Measurements from ENCODE around the gene CEMIP2. TPM values are rescaled to one million over a fixed set of nuclear protein-coding genes. Genes with fewer than 3 reads are reported as not detected.
"Not testable (repeated sequence)": the region's sequence is repeated elsewhere in the genome, so short reads cannot be mapped to it uniquely, and the experiment has no call there.

Gene CEMIP2
- total and polyA plus RNA-seq, 4 donors = 24.6 to 64.9 (median 48.6) TPM

- WGBS (ENCODE audit: insufficient coverage) = 88% methylated on average over 5 of the region's 6 CpGs
- DNase-seq (ENCODE audit: low read depth in 4 of 6, low spot score in 6 of 6) = peak in 1 of 6 donors; percentile 20
- H3K9me3 ChIP-seq (ENCODE audit: control insufficient read depth, insufficient read depth, low read length) = no peaks in the 10 kb centered on the region
These were observed 65.0 kb downstream of the CEMIP2 start for GRCh38 chr9:71703172-71703872.

GRCh38 chr9:71697882-71698281, 70.4 kb downstream of the CEMIP2 start:
- Histone ChIP-seq H3K9me3 (ENCODE audit: control insufficient read depth, insufficient read depth, low read length) (no peaks in the 10 kb centered on the region), H3K4me1 (ENCODE audit: control insufficient read depth, insufficient read depth, low read length) (no peaks in the 10 kb centered on the region), H3K27me3 (ENCODE audit: control insufficient read depth, insufficient read depth, low read length) (no peaks in the 10 kb centered on the region), H3K36me3 (ENCODE audit: control insufficient read depth, insufficient read depth, low read length) (no peaks in the 10 kb centered on the region), H3K4me3 (ENCODE audit: low read depth, low read length) (no peak overlapping the region), H3K27ac (ENCODE audit: low read depth, low read length) (no peak overlapping the region)
- WGBS (ENCODE audit: insufficient coverage) = 96% methylated on average over 4 of the region's 4 CpGs
- DNase-seq (ENCODE audit: low read depth in 4 of 6, low spot score in 6 of 6) = no peak

More at GRCh38 chr9:71703172-71703872, 65.0 kb downstream of the CEMIP2 start:
- no peaks in the 10 kb centered on the region for H3K27me3 ChIP-seq (ENCODE audit: control insufficient read depth, insufficient read depth, low read length)
- no peaks in the 10 kb centered on the region for H3K36me3 ChIP-seq (ENCODE audit: control insufficient read depth, insufficient read depth, low read length)
- no peaks in the 10 kb centered on the region for H3K4me1 ChIP-seq (ENCODE audit: control insufficient read depth, insufficient read depth, low read length)
- H3K27ac ChIP-seq (ENCODE audit: low read depth, low read length) = no peak overlapping the region
- no peak overlapping the region for H3K4me3 ChIP-seq (ENCODE audit: low read depth, low read length)

GRCh38 chr9:71694332-71694731, 74.0 kb downstream of the CEMIP2 start:
- Histone ChIP-seq H3K36me3 (ENCODE audit: control insufficient read depth, insufficient read depth, low read length) (no peaks in the 10 kb centered on the region), H3K27me3 (ENCODE audit: control insufficient read depth, insufficient read depth, low read length) (no peaks in the 10 kb centered on the region), H3K4me3 (ENCODE audit: low read depth, low read length) (no peak overlapping the region), H3K4me1 (ENCODE audit: control insufficient read depth, insufficient read depth, low read length) (no peaks in the 10 kb centered on the region), H3K9me3 (ENCODE audit: control insufficient read depth, insufficient read depth, low read length) (no peaks in the 10 kb centered on the region), H3K27ac (ENCODE audit: low read depth, low read length) (no peak overlapping the region)
- 100% methylated on average over 2 of the region's 4 CpGs for WGBS (ENCODE audit: insufficient coverage)
- no peak for DNase-seq (ENCODE audit: low read depth in 4 of 6, low spot score in 6 of 6)

GRCh38 chr9:71693607-71694006, 74.7 kb downstream of the CEMIP2 start:
- H3K9me3 ChIP-seq (ENCODE audit: control insufficient read depth, insufficient read depth, low read length) = no peaks in the 10 kb centered on the region
- H3K4me1 ChIP-seq (ENCODE audit: control insufficient read depth, insufficient read depth, low read length) = no peaks in the 10 kb centered on the region
- no peak for DNase-seq (ENCODE audit: low read depth in 4 of 6, low spot score in 6 of 6)
- H3K36me3 ChIP-seq (ENCODE audit: control insufficient read depth, insufficient read depth, low read length) = no peaks in the 10 kb centered on the region
- no peak overlapping the region for H3K27ac ChIP-seq (ENCODE audit: low read depth, low read length)
- H3K4me3 ChIP-seq (ENCODE audit: low read depth, low read length) = no peak overlapping the region
- no peaks in the 10 kb centered on the region for H3K27me3 ChIP-seq (ENCODE audit: control insufficient read depth, insufficient read depth, low read length)
- no CpG with 5 or more reads among the region's 3 CpGs for WGBS (ENCODE audit: insufficient coverage)

- no peaks in the 10 kb centered on the region for H3K4me1 ChIP-seq (ENCODE audit: control insufficient read depth, insufficient read depth, low read length)
- WGBS (ENCODE audit: insufficient coverage) = 50% methylated on average over 1 of the region's 1 CpG
- H3K9me3 ChIP-seq (ENCODE audit: control insufficient read depth, insufficient read depth, low read length) = no peaks in the 10 kb centered on the region
- DNase-seq (ENCODE audit: low read depth in 4 of 6, low spot score in 6 of 6) = peak in 2 of 6 donors; percentile 23 to 26
- H3K27me3 ChIP-seq (ENCODE audit: control insufficient read depth, insufficient read depth, low read length) = no peaks in the 10 kb centered on the region
- no peak overlapping the region for H3K27ac ChIP-seq (ENCODE audit: low read depth, low read length)
- H3K36me3 ChIP-seq (ENCODE audit: control insufficient read depth, insufficient read depth, low read length) = no peaks in the 10 kb centered on the region
- no peak overlapping the region for H3K4me3 ChIP-seq (ENCODE audit: low read depth, low read length)
These were observed 76.0 kb downstream of the CEMIP2 start for GRCh38 chr9:71692337-71692736.

- not testable (repeated sequence) for H3K9me3 ChIP-seq (ENCODE audit: control insufficient read depth, insufficient read depth, low read length); H3K4me1 ChIP-seq (ENCODE audit: control insufficient read depth, insufficient read depth, low read length); H3K36me3 ChIP-seq (ENCODE audit: control insufficient read depth, insufficient read depth, low read length); DNase-seq (ENCODE audit: low read depth in 4 of 6, low spot score in 6 of 6); H3K27me3 ChIP-seq (ENCODE audit: control insufficient read depth, insufficient read depth, low read length); H3K4me3 ChIP-seq (ENCODE audit: low read depth, low read length); H3K27ac ChIP-seq (ENCODE audit: low read depth, low read length)
These were observed 76.7 kb downstream of the CEMIP2 start for GRCh38 chr9:71691576-71691975.

GRCh38 chr9:71690689-71691435, 77.5 kb downstream of the CEMIP2 start:
- WGBS (ENCODE audit: insufficient coverage) = no CpG with 5 or more reads among the region's 6 CpGs
- no peak overlapping the region for H3K27ac ChIP-seq (ENCODE audit: low read depth, low read length)
- no peak overlapping the region for H3K4me3 ChIP-seq (ENCODE audit: low read depth, low read length)
- H3K9me3 ChIP-seq (ENCODE audit: control insufficient read depth, insufficient read depth, low read length) = no peaks in the 10 kb centered on the region
- H3K36me3 ChIP-seq (ENCODE audit: control insufficient read depth, insufficient read depth, low read length) = no peaks in the 10 kb centered on the region
- no peaks in the 10 kb centered on the region for H3K4me1 ChIP-seq (ENCODE audit: control insufficient read depth, insufficient read depth, low read length)
- DNase-seq (ENCODE audit: low read depth in 4 of 6, low spot score in 6 of 6) = no peak
- no peaks in the 10 kb centered on the region for H3K27me3 ChIP-seq (ENCODE audit: control insufficient read depth, insufficient read depth, low read length)

- Histone ChIP-seq H3K27ac (ENCODE audit: low read depth, low read length) (no peak overlapping the region), H3K4me3 (ENCODE audit: low read depth, low read length) (no peak overlapping the region), H3K4me1 (ENCODE audit: control insufficient read depth, insufficient read depth, low read length) (no peaks in the 10 kb centered on the region), H3K9me3 (ENCODE audit: control insufficient read depth, insufficient read depth, low read length) (no peaks in the 10 kb centered on the region), H3K36me3 (ENCODE audit: control insufficient read depth, insufficient read depth, low read length) (no peaks in the 10 kb centered on the region), H3K27me3 (ENCODE audit: control insufficient read depth, insufficient read depth, low read length) (no peaks in the 10 kb centered on the region)
- WGBS (ENCODE audit: insufficient coverage) = 96% methylated on average over 10 of the region's 10 CpGs
- DNase-seq (ENCODE audit: low read depth in 4 of 6, low spot score in 6 of 6) = no peak
These were observed 78.1 kb downstream of the CEMIP2 start for GRCh38 chr9:71690063-71690688.

GRCh38 chr9:71687676-71688075, 80.6 kb downstream of the CEMIP2 start:
- 91% methylated on average over 1 of the region's 1 CpG for WGBS (ENCODE audit: insufficient coverage)

More at GRCh38 chr9:71687676-71688075, 80.6 kb downstream of the CEMIP2 start:
- DNase-seq (ENCODE audit: low read depth in 4 of 6, low spot score in 6 of 6) = no peak
- Histone ChIP-seq H3K36me3 (ENCODE audit: control insufficient read depth, insufficient read depth, low read length) (no peaks in the 10 kb centered on the region), H3K9me3 (ENCODE audit: control insufficient read depth, insufficient read depth, low read length) (no peaks in the 10 kb centered on the region), H3K4me3 (ENCODE audit: low read depth, low read length) (no peak overlapping the region), H3K4me1 (ENCODE audit: control insufficient read depth, insufficient read depth, low read length) (peaks cover 3% of the 10 kb centered on the region), H3K27ac (ENCODE audit: low read depth, low read length) (no peak overlapping the region), H3K27me3 (ENCODE audit: control insufficient read depth, insufficient read depth, low read length) (no peaks in the 10 kb centered on the region)
